Measurements from ENCODE around the gene DOK3. TPM values are rescaled to one million over a fixed set of nuclear protein-coding genes. Genes with fewer than 3 reads are reported as not detected.

The DOK3 gene
- total RNA-seq, 1 experiment from 2014 or later, result 6.0 TPM

- no peak for TF ChIP-seq CTCF (IDR thresholded peaks at IDR 0.05; ENCODE audit: unreplicated experiment)
- CTCF ChIA-PET, result interaction anchor here (0.6 to 5.9 kb wide), 8 partner anchors 13 to 168 kb away, joined by 3 to 65 read pairs (median 4); partner anchors contain the start of gene PDLIM7
- no TSS peak for BruUV-seq (replicated peaks)
- peak overlapping the region; percentile 16 for H3K27ac Mint-ChIP-seq (ENCODE audit: low read depth, unreplicated experiment)
- H3K36me3 Mint-ChIP-seq (ENCODE audit: insufficient read depth, unreplicated experiment), result peaks cover 27% of the 10 kb centered on the region
- no peak overlapping the region for H3K4me3 Mint-ChIP-seq (ENCODE audit: unreplicated experiment)
- H3K9me3 Mint-ChIP-seq (ENCODE audit: unreplicated experiment), result no peaks in the 10 kb centered on the region
- intact Hi-C loops (cut with micrococcal nuclease), result no loop called here
- POLR2A ChIA-PET, result interaction anchor here (1.0 to 2.8 kb wide), 2 partner anchors 22 to 27 kb away, joined by 3 to 14 read pairs; partner anchors contain the start of gene PDLIM7
- no peaks in the 10 kb centered on the region for H3K27me3 Mint-ChIP-seq (ENCODE audit: insufficient read depth, unreplicated experiment)
- DNase-seq (ENCODE audit: unreplicated experiment), result no peak
- H3K4me1 Mint-ChIP-seq (ENCODE audit: insufficient read depth, unreplicated experiment), result peaks cover 38% of the 10 kb centered on the region
Observed at GRCh38 chr5:177469750-177470525, 39.7 kb downstream of the DOK3 start.

- intact Hi-C loops (cut with micrococcal nuclease), result no loop called here
- Mint-ChIP-seq H3K4me1 (ENCODE audit: insufficient read depth, unreplicated experiment) (peaks cover 33% of the 10 kb centered on the region), H3K36me3 (ENCODE audit: insufficient read depth, unreplicated experiment) (peaks cover 32% of the 10 kb centered on the region), H3K4me3 (ENCODE audit: unreplicated experiment) (no peak overlapping the region), H3K27ac (ENCODE audit: low read depth, unreplicated experiment) (peak overlapping the region; percentile 67), H3K27me3 (ENCODE audit: insufficient read depth, unreplicated experiment) (no peaks in the 10 kb centered on the region), H3K9me3 (ENCODE audit: unreplicated experiment) (no peaks in the 10 kb centered on the region)
- POLR2A ChIA-PET, result interaction anchor here (0.6 to 1.0 kb wide), 2 partner anchors 21 to 28 kb away, joined by 3 read pairs; partner anchors contain the start of gene PDLIM7
- DNase-seq (ENCODE audit: unreplicated experiment), result no peak
- no peak for TF ChIP-seq CTCF (IDR thresholded peaks at IDR 0.05; ENCODE audit: unreplicated experiment)
- BruUV-seq (replicated peaks), result no TSS peak
- CTCF ChIA-PET, result interaction anchor here (0.6 to 5.9 kb wide), 6 partner anchors 14 to 100 kb away, joined by 3 to 65 read pairs (median 4); partner anchors contain the start of gene PDLIM7
Observed at GRCh38 chr5:177468685-177469628, 40.7 kb downstream of the DOK3 start.

- Mint-ChIP-seq H3K4me1 (ENCODE audit: insufficient read depth, unreplicated experiment) (peaks cover 31% of the 10 kb centered on the region), H3K9me3 (ENCODE audit: unreplicated experiment) (no peaks in the 10 kb centered on the region), H3K4me3 (ENCODE audit: unreplicated experiment) (no peak overlapping the region), H3K36me3 (ENCODE audit: insufficient read depth, unreplicated experiment) (peaks cover 32% of the 10 kb centered on the region), H3K27me3 (ENCODE audit: insufficient read depth, unreplicated experiment) (no peaks in the 10 kb centered on the region), H3K27ac (ENCODE audit: low read depth, unreplicated experiment) (peak overlapping the region; percentile 67)
- DNase-seq (ENCODE audit: unreplicated experiment), result no peak
- intact Hi-C loops (cut with micrococcal nuclease), result no loop called here
- POLR2A ChIA-PET, result interaction anchor here (0.6 kb wide), 1 partner anchor 29 kb away, joined by 3 read pairs; the partner anchor contains the start of gene PDLIM7
- CTCF ChIA-PET, result interaction anchor here (1.5 to 5.9 kb wide), 2 partner anchors 13 to 30 kb away, joined by 4 to 65 read pairs; partner anchors contain the start of gene PDLIM7
- no peak for TF ChIP-seq CTCF (IDR thresholded peaks at IDR 0.05; ENCODE audit: unreplicated experiment)
- no TSS peak for BruUV-seq (replicated peaks)
Observed at GRCh38 chr5:177468329-177468684, 41.3 kb downstream of the DOK3 start.

GRCh38 chr5:177467436-177467835 is 42.2 kb downstream of the DOK3 start:
- DNase-seq (ENCODE audit: unreplicated experiment), result no peak
- Mint-ChIP-seq H3K27me3 (ENCODE audit: insufficient read depth, unreplicated experiment) (no peaks in the 10 kb centered on the region), H3K4me3 (ENCODE audit: unreplicated experiment) (no peak overlapping the region), H3K27ac (ENCODE audit: low read depth, unreplicated experiment) (no peak overlapping the region), H3K4me1 (ENCODE audit: insufficient read depth, unreplicated experiment) (peaks cover 31% of the 10 kb centered on the region), H3K36me3 (ENCODE audit: insufficient read depth, unreplicated experiment) (peaks cover 32% of the 10 kb centered on the region), H3K9me3 (ENCODE audit: unreplicated experiment) (no peaks in the 10 kb centered on the region)
- ChIA-PET POLR2A (no interaction called here), CTCF (interaction anchor here (1.5 to 5.9 kb wide), 2 partner anchors 12 to 31 kb away, joined by 4 to 65 read pairs; partner anchors contain the start of gene PDLIM7)
- intact Hi-C loops (cut with micrococcal nuclease), result no loop called here
- BruUV-seq (replicated peaks), result no TSS peak
- no peak for TF ChIP-seq CTCF (IDR thresholded peaks at IDR 0.05; ENCODE audit: unreplicated experiment)

Data from MCF 10A (cell line).